Amygdala (tissue), 56 donors: Measurements from ENCODE around the gene COQ4.

Source experiments
- DNase-seq, 56 donors: peaks; one replicate each; lab custom pipeline; 2025; lab: John Stamatoyannopoulos, UW

The COQ4 gene

GRCh38 chr9:128339761-128340690, 17.4 kb downstream of the COQ4 start, which contains the start of gene SLC27A4:
Gene SLC27A4, plus strand, starts transcription at chr9:128340527. Its CDS starts 2,606 bp downstream, at chr9:128343133.
- peak in 45 of 56 donors; percentile 13 to 78 (median 52) for DNase-seq

- DNase-seq, result peak in 5 of 56 donors; percentile 34 to 47 (median 45)
Observed at GRCh38 chr9:128340691-128341434, 18.2 kb downstream of the COQ4 start.

GRCh38 chr9:128341435-128341849, 18.8 kb downstream of the COQ4 start:
- DNase-seq, result peak in 28 of 56 donors; percentile 3 to 48 (median 23)

- no peak for DNase-seq
Observed at GRCh38 chr9:128342971-128343680, 20.5 kb downstream of the COQ4 start.

- DNase-seq, result no peak
Observed at GRCh38 chr9:128343855-128344254, 21.2 kb downstream of the COQ4 start.

GRCh38 chr9:128344931-128345605, 22.4 kb downstream of the COQ4 start:
- DNase-seq, result no peak

GRCh38 chr9:128349125-128349524, 26.5 kb downstream of the COQ4 start:
- DNase-seq, result no peak

- no peak for DNase-seq
Observed at GRCh38 chr9:128349772-128350171, 27.1 kb downstream of the COQ4 start.

GRCh38 chr9:128355451-128355850, 32.8 kb downstream of the COQ4 start:
- no peak for DNase-seq

GRCh38 chr9:128358090-128358489, 35.5 kb downstream of the COQ4 start:
- no peak for DNase-seq

GRCh38 chr9:128358861-128359260, 36.2 kb downstream of the COQ4 start:
- DNase-seq, result no peak

GRCh38 chr9:128360826-128361225, 38.2 kb downstream of the COQ4 start:
- no peak for DNase-seq

- DNase-seq, result peak in 1 of 56 donors; percentile 35
Observed at GRCh38 chr9:128361296-128361985, 38.8 kb downstream of the COQ4 start.

GRCh38 chr9:128361986-128362646, 39.5 kb downstream of the COQ4 start:
- DNase-seq, result peak; percentile 50 to 94 (median 82)

GRCh38 chr9:128362774-128363173, 40.1 kb downstream of the COQ4 start:
- no peak for DNase-seq

GRCh38 chr9:128365525-128365924, 42.9 kb downstream of the COQ4 start:
- DNase-seq, result no peak

- no peak for DNase-seq
Observed at GRCh38 chr9:128369024-128369706, 46.5 kb downstream of the COQ4 start.

GRCh38 chr9:128370367-128370751, 47.7 kb downstream of the COQ4 start:
- no peak for DNase-seq
